PC-9 (cell line): ENCODE measurements around the gene NT5DC1.

Experiments used
- EZH2 ChIP-seq: fragments of 200-600 bp; sonication (generic); IDR thresholded peaks from 2 replicates; pipeline ENCODE4 v1.8.0; 2017; ENCODE audit warnings: antibody characterized with exemption, low read depth
- TF ChIP-seq, protein P1 (sequence below): fragments of 200-600 bp; sonication (generic); conservative IDR thresholded peaks from 2 replicates; pipeline ENCODE4 v1.6.1; 2017; ENCODE audit warnings: mixed run types, antibody characterized with exemption, mild to moderate bottlenecking, moderate library complexity

DNA sequence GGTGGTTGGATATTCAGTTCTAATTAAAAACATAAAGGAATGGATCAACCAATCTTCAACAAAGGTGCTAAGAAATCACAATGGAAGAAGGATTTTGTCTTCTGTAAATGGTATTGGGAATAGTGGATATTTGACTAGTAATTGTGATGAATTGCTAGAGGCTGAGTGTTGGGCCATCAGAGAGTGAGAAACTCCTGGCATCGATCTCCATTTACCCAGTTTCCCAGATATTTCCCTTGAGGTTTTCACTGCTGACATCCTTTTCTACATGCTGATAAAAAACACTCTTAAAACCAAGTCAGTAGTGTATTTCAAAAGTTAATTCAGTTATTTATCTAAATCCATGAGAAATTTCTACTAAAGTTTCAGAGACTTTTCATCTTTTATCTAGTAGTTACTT, 65.7 kb downstream of the NT5DC1 start:
- TF ChIP-seq, protein P1, sequence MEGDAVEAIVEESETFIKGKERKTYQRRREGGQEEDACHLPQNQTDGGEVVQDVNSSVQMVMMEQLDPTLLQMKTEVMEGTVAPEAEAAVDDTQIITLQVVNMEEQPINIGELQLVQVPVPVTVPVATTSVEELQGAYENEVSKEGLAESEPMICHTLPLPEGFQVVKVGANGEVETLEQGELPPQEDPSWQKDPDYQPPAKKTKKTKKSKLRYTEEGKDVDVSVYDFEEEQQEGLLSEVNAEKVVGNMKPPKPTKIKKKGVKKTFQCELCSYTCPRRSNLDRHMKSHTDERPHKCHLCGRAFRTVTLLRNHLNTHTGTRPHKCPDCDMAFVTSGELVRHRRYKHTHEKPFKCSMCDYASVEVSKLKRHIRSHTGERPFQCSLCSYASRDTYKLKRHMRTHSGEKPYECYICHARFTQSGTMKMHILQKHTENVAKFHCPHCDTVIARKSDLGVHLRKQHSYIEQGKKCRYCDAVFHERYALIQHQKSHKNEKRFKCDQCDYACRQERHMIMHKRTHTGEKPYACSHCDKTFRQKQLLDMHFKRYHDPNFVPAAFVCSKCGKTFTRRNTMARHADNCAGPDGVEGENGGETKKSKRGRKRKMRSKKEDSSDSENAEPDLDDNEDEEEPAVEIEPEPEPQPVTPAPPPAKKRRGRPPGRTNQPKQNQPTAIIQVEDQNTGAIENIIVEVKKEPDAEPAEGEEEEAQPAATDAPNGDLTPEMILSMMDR: no peak
- TF ChIP-seq EZH2: no peak
